ENCODE results near the gene GMEB1.

The GMEB1 gene

DNA sequence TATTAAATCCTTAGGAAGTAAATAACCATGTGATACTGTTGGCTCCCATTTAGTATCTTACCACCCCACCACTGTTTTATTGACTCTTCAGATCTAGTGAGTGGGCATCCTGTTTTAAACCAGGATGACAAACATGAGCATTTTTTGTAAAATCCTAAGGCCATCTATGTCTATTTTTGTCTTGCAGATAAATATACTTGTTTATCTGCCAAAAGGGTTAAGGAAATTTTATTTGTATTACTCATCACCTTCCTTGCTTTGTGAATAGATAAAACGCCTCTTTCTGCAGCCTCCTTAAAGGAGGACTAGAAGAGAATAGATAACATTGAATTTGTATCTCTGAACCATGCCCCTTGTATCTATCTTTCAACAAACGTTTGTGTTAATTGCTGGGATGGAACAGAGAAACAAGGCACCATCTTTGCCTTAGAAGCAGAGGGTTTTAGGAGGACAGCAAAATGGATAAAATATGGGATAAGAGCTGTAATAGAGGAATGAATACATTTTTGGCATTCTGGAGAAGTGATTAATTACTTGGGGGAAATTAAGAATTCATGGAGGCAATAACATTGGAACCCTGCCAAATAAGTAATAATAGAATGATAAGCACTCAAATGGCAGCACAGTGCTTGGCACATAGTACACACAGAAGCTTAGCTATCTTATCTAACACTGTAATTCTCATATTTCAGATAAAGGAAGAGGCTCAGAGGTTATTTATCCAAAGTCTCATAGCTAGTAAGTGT is 82.9 kb downstream of the GMEB1 start:
- DNase-seq (ENCODE audit: low spot score): no peak

DNA sequence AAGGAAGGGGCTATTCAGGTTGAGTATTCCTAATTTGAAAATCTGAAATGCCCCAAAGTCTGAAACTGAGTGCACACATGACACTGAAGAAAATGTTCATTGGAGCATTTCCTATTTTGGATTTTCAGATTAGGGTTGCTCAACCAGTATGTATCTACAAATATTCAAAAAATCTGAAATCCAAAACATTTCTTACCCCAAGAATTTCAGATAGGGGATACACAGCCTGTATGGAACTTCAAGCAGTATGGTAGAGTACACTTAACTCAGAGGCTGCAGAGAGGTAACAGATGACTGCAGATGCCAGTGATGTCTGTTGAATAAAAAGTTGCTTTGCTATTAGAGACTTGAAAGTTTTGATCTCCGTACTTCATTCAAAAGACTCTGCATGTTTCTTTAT is 87.1 kb downstream of the GMEB1 start:
- DNase-seq (ENCODE audit: low spot score): no peak

DNA sequence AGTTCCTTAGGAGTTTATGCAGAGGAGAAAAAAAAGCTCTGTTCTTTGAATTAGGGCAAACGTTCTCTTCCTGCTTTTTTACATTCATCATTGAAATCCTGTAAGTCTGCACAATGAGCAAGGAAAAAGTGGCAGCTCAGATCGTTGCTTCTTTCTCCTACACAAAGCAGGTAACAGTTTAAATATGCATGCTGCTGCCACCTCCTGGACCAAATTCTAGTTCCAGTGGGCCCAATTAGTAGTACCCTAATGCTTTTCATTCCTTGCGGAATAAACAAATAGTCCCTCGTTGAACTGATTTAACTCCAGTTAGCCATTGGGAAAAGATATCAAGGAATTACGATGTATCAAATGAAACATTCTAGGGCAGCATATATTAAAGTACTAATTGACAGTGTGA is 88.3 kb downstream of the GMEB1 start:
- no peak for DNase-seq (ENCODE audit: low spot score)

DNA sequence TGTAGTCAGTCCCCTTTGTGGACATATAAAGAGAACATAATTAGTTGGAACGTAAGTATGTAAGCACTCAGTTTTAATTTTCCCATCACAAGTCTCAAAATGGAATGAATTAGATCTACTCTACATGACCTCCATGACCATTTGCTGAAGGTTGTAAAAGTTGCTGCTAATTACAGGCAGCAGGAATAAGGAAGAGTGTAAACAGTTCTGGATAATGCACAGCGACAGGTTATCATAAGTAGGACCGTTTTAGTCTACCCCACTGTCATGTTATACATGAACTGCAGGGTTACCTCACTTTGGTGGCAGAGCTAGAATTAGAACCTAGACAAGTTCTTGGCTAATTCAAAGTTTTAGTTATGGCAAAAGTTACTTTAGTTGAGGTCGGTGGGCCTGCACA is 89.8 kb downstream of the GMEB1 start:
- DNase-seq (ENCODE audit: low spot score): no peak

DNA sequence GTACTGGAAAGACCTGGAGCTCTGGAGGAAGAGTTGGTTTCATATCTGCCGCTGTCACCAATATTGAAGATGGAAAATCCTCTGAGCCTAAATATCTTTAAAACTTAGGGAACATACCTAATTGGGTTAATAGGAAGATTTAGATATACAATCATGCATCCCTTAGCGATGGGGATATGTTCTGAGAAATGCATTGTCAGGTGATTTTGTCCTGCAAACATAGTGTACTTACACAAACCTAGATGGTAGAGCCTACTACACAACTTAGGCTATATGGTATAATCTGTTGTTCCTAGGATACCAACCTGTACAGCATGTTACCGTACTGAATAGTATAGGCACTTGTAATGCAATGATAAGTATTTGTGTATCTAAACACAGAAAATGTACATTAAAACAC is 90.7 kb downstream of the GMEB1 start:
- DNase-seq (ENCODE audit: low spot score): no peak

DNA sequence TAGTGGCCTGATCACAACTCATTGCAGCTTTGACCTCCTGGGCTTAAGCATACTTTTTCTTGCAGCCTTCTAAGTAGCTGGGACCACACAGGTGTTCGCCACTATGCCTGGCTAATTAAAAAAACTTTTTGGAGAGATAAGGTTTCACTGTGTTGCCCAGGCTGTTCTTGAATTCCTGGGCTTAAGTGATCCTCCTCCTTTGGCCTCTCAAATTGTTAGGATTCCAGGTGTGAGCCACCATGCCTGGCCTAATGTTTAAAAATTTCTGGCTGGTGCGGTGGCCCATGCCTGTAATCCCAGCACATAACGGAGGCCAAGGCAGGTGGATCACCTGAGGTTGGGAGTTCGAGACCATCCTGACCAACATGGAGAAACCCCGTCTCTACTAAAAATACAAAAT is 92.6 kb downstream of the GMEB1 start:
- DNase-seq (ENCODE audit: low spot score): no peak

DNA sequence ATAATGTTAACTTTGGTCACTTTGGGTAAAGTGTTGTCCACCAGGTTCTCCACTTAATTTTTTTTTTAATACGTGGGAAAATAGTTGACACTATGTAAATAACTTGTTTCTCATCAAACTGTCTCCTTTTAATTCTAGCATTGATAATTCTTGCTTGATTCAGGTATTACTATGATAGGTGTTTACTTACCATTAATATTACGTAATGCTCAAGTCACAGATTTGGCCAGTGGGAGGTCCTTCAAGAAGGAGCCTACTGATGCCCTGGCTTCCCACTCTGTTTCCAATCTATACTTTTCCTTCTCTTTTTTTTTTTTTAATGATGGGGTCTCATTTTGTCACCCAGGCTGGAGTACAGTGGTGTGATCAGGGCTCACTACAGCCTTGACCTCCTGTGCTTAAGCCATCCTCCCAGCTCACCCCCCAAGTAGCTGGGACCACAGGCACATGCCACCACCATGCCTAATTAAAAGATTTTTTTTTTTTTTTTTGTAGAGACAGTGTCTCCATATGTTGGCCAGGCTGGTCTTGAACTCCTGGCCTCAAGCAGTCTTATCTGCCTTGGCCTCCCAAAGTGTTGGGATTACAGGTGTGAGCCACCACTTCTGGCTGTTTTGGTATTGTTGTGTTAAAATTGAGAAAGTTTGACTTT is 98.1 kb downstream of the GMEB1 start:
- DNase-seq (ENCODE audit: low spot score): no peak
